GM19395 (cell line): Measurements from ENCODE around the gene PHYKPL.
"Not testable (repeated sequence)": the region's sequence is repeated elsewhere in the genome, so short reads cannot be mapped to it uniquely, and the experiment has no call there.

Experiments
- ATAC-seq: cut with Tn5 transposase; IDR thresholded peaks from one replicate; pipeline ENCODE4 v1.9.1; 2021; ENCODE audit warnings: mild to moderate bottlenecking, moderate library complexity; ENCODE audit not compliant: unreplicated experiment

PHYKPL gene

DNA sequence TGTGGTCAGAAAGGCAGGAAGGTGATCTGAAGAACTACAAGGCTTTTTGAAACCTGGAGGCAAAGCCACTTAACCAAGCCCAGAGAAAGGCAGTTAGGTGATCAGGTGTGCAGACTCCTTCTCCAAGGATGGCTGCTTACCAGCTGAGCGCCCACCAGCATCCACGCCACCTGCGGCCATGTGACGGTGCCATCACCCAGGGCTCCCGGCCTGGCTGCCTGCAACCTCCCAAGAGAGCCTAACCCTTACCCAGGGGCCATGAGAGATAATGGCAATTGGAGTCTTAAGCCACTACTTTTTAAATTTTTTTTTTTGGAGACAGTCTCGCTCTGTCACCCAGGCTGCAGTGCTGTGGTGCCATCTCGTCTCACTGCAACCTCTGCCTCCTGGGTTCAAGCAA is 33.1 kb upstream of the PHYKPL start:
- no peak for ATAC-seq

DNA sequence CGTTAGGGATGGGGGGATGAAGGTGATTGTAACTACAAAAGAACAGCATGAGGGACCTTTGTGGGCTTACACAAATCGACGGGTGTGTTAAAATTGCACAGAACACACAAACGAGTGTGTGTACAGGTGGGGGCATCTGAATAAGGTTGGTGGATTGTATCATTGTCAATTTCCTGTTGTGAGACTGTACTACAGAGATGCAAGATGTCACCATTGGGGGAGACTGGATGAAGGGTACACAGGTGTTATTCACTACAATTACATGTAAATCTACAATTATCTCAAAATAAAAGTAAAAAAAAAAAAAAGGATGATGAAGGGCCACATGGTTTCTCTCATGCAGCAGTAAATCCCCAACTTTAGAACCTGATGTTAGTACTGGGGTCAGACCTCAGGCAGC is 31.4 kb upstream of the PHYKPL start:
- ATAC-seq, result no peak

DNA sequence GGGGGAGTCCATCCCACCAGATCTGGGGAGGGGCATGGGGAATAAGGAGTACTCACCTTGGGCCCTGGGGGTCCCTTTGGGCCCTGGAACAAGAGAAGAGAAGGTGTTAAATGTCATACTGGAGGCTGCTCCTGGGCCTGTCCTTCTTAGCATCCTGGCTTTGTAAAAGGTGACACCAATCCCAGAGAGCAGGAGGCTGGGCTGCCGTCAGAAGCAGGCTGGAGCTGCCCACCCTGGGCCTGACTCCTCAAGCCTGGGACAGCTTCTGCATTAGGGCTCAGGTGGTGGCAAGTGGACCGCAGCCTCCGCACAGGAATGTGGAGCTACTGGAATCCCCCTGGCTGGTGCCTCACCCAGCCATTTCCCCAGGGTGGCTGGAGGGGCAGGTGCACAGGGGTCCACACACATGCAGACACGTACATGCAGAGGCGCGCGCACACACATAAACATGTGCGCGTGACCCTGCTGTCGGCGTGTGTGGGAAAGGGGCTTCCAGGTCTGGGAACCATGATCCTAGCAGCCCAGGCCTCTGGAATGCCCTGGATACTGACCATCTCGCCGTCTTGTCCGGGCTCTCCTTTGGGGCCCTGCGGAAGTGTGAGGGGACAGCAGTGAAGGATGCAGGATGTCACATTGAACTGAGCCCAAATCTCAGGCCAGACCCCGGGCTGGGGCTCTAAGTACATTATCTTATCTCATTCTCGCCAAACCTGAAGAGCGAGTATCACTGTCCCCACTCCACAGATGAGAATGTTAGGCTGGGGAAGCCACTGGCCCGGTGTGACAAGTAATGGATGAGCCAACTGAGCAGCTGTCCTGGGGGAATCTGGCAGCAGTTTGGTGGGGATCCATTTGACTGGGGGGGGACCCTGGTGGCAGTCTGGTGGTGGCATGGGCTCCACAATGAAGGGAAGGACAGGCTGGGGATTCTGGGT is 29.3 kb upstream of the PHYKPL start:
- no peak for ATAC-seq

DNA sequence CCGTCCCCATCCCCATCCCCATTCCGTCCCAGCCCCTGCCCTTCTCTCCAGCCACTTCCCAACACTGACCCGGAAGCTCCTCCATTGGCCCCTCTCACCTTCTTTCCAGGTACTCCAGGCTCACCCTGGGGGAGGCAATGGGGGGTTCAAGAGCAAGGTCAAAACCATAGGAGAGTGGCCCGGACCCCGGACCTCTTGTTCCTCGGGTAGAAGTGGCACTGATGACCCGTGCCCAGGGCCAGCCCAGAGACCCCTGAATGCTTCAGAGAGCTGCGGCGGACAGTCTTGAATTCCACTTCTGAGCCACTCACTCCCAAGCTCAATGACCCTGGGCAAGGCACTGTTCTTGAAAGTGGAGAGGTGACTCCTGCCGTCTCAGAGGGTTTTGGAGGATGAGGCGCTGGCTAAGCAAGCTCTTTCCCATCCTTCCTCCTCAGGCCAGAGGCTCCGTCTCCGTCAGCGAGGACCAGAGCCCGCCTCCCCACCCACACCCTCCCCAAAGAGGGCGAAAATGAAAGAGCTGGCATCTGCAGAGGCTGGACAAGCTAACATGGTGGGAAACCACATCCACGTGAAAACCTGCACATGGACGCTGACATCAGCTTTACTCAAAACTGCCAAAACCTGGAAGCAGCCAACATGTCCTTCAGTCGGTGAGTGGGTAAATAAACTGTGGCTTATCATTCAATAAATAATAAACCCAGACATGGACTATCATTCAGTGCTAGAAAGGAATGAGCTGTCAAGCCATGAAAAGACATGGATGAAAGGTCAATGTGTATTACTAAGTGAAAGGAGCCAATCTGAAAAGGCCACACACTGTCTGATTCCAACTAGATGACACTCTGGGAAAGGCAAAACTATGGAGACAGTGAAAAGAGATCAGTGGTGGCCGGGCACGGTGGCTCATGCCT is 27.3 kb upstream of the PHYKPL start:
- ATAC-seq, result no peak

DNA sequence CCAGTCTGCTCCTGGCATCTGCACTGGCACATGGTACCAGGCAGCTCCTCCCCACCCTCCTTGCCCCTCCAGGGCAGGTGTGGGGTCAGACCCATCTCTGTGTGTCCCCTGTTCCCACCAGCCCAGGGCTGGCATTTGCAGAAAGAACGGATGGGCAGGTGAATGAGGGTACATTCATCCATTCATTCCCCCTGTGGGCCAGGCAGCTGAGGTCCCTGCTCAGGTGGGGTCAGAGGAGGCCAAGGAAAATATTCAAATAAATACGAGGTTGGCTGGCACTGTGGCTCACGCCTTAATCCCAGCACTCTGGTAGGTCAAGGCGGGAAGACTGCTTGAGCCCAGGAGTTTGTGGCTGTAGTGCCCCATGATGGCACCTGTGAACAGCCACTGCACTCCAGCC is 25.0 kb upstream of the PHYKPL start:
- ATAC-seq, result no peak

DNA sequence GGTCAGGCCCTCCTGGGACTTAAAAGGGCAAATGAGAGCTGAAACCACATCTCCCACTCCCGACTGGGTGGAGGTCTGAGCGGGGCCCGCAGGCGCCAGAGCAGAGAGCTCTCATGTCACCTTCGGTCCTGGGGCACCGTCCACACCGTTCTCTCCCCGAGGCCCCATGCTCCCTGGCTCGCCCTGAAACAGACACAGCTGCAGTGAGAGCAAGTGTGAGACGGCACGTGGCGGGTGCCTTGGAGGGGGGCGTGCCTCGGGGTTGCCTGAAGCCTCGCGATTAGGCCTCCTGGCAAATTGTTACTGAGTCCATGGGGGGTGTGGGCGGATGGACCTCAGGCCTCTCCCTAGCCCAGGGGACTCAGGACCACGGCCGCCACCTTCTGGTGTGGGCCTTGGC is 24.1 kb upstream of the PHYKPL start:
- ATAC-seq, result no peak

DNA sequence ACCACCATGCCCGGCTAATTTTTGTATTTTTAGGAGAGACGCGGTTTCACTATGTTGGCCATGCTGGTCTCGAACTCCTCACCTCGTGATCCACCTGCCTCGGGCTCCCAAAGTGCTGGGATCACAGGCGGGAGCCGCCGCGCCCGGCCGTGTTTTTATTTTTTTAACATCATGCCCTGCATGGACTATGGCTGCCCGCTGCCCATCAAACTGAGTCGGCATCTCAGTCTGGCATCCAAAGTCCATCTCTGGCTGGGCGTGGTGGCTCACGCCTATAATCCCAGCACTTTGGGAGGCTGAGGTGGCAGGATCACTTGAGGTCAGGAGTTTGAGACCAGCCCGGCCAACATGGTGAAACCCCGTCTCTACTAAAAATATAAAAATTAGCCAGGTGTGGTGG is 21.0 kb upstream of the PHYKPL start:
- ATAC-seq, result not testable (repeated sequence)

DNA sequence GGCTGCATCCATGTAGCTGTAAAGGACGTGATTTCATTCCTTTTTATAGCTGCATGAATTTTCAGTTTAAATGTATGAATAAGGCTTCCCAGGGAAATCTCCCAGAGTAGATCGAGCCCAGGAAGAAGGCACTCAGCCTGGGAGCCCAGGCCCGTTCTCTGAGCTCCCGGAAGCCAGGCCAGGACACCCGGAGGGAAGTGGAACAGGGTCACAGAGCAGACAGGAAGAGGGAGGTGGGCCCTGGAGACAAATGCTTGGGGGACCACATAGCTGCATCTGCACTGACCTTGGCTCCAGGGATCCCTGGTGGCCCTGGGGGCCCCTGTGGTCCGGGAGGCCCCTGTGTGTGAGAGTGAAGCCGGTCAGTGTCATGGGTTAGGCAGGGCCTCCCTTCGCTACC is 19.7 kb upstream of the PHYKPL start:
- ATAC-seq, result no peak

DNA sequence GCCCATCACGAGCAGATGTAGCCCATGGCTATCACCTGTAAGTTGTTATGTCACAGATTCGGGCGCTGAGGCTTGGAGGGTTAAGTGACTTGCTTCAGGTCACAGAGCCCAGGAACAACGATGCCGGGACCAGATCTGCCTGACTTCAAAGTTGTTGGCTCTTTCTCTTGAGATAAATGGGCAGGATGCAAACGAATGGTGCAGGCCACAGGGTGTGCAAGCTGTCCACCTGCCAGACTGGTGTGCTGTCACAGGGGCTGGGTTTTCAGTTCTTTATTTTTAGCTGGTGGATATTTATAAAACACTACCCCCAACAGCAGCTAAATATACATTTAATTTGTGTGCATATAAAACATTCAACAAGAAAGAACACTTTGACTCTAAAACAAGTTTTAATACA is 17.7 kb upstream of the PHYKPL start:
- no peak for ATAC-seq

DNA sequence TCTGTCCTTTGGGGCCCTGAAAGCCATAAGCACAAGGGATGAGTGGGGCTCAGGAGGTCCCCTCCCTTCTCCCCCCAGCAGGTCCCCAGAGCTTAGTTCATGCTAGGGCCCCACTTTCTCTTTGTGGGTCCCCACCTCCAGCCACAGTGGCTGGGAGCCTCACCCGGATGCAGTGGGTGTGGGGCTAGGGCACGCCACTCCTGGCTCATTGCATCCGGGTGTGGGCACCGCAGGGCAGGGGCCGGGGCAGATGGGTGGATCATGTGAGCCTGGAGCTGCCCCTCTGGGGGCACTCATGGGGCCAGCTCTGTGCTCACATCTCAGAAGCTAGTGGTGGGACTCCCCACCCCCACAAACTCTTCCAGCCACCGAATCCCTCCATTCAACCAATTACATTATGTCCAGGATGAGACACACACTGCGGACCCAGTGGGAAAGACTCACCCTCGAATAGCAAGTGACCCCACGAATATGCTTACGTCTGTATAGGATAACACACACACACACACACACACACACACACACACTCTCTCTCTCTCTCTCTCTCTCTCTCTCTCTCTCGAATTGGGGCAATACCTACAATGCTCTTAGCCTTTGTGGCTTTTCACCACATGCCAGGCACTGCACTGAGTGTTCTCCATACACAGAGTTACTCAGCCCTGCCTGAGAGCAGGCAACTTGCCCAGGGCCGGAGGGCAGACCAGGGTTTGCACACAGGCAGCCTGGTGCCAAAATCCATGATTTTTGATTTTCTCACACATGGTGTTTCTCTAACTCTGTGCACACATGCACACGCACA is 16.8 kb upstream of the PHYKPL start:
- ATAC-seq, result no peak

DNA sequence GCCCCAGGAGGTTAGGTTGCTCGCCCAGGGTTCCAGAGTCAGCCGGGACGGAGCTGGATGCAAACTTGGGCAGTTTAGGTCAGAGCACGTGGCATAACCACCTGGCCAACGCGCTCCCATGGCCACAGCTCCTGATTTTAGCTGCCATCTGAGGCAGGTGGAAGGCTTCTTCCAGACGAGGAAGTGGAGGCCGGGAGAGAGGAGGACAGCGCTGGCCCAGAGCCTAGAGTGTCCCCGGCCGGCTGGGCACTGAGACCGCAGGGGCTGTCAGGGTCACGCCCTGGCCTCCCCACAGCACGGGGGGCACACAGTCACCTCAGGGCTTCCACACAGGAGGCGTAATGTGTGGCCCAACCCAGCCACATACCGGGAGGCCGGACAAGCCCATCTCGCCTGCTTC is 16.1 kb upstream of the PHYKPL start:
- no peak for ATAC-seq

DNA sequence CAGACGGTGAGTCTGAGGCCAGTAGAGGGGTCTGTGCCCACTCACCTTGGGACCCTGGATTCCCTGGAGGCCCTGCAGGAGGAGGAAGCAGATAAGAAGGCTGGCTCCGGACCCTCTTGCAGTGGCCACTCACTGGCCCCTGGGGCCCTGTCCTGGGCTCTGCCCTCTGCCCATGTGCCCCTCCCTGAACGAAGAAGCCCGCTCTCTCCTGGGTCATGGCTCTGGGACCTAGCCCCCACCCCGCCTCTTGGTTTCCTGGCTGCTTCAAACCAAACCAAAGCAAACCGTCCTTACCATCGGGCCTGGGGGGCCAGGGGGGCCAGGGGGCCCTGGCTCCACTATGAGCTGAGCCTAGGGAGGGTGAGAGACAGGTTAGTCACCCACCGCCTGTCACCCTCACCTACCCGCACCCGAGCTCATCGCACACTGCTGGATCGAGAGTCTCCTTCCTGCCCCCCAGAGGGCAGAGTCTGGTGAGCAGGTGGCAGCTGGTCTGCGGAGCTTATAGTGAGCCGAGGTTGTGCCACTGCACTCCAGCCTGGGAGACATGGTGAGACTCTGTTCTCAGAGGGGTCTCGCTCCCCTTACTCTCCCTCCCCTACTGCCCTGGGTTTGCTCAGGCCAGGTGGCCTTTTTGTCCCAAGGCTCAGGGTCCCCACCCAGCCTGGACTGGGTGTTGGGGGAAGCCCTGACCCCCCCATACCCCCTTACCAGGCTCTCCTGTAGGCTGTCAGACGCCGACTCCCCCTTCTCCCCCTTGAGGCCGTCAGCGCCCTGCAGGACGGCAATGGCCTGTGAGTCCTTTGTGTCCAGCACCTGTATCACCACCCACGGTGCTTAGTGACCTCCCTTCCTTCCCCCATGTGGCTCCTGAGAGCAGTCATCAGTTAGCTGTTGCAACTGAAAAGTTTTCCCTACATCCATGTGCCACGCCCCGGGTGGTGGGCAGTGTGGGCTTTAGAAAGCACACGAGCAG is 15.2 kb upstream of the PHYKPL start:
- ATAC-seq, result no peak

DNA sequence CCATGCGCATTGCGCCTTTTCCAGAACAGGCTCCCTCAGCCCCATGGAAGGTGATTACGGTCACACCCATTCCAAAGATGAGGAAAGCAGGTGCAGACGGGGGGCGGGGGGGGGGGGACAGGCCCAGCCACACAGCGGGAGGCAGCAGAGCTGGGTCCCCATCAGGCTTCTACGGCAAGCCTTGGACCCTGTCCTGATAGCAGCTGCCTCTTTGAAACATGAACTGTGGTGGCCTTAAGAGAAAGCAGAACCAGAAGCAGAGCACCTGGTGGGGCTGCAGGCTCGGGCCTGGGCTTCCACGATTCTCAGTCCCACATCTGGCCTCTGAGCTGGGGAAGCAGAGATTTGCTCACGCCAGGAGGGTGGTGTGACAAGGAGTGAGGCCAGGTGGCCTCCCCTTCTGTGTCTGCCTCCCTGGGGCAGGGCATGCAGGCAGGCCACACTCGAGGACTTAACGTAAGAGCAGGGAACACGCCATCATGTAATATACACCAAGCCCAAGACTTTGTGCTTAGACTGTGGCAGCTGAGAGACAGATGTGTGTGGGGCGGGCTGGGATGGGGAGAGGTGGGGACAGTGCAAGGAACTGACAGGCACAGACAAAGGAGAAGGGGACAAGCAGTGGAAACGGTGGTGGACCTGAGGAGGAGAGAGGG is 14.2 kb upstream of the PHYKPL start:
- no peak for ATAC-seq

DNA sequence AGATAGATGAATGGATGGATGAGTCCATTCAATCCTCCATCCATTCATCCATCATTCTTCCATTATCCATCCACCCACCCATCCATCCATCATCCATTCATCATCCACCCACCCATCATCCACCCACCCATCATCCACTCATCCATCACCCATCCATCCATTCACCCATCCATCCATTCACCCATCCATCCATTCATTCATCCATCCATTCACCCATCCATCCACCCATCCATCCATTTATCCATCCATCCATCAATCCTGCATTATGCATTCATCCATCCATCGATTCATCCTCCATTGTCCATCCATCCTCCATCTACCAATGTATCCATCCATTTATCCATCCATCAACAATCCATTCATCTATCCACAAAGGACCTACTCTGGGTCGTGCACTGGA is 12.8 kb upstream of the PHYKPL start:
- no peak for ATAC-seq

DNA sequence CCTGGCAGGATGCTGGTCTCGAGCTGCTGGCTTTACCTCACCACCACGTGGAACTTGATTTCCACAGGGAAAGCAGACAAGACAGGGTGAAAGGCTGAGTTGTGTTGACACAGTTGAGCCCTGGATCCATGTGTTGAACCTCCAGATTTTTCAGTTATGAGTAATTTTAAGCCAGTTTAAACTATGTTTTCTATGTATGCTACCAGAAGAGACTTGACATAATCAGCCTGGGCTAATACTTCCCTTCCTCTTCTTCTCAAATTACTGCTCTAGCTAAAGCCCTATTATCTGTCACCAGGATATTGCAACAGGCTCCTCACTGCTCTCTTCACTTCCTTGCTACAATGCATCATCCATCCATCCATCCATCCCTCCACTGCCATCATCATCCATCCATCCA is 12.0 kb upstream of the PHYKPL start:
- ATAC-seq, result no peak

DNA sequence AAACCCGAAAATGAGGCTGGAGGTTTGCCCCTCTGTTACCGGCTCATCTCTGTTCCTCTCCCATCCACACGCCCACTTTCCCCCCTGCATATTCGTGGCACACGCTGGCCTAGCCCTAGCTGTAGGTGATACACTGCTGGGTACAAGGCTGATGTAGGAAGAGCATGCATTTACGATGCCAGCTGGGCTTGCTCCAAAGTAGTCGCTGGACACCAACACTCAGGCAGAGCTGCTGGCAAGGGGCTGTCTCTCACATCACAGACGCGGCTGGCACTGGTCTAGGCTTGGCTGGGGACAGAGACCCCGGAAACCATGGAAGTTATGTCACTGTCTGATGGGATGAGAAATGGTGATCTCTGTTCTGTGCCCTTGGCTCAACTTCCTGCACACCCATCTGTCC is 9.8 kb upstream of the PHYKPL start:
- no peak for ATAC-seq

DNA sequence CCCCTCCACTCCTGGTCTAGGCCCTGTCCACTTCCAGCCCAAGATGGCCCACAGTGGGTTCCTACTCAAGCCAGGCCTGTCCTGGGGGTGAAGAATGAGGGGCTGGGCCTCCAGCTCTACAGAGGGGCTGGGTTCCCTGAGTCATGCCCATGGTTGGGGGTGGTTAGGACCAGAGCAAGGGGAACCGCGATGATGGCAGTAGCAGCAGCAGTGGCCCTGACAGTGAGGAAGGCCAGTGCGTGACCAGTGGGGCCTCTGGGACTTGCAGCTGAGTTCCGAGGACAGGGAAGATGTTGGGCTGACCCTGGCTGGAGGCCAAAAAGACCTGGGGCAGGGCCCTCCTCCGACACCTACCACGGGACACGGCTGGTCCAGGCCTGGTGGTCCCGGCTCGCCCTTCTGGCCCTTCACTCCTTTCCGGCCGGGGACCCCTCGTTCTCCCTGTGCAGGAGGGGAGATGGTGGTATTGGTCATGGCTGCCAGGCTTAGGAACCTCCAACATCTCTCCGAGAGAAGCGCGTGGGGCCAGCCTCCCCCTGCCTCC is 9.2 kb upstream of the PHYKPL start:
- ATAC-seq, result no peak

DNA sequence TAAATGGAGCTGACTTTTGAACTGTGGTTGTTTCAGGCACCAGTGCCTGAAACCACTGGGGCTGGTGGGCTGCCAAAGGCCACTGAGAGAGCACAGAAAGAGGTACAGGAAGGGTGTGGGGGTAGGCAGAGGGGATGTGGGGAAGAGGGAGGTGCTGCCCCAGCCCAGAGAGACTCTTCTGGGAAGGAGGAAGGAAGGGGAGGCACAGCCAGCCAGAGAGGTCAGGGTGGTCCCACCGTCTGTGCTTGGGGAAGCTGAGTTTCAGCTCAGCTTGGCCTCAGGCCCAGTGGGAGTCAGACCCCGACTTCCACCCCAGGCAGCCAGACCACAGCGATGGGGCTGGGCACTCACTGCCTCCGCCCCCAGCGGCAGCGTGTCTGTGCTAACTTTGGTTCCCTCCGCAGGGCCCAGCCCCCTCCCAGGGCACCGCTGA is 8.6 kb upstream of the PHYKPL start:
- no peak for ATAC-seq

DNA sequence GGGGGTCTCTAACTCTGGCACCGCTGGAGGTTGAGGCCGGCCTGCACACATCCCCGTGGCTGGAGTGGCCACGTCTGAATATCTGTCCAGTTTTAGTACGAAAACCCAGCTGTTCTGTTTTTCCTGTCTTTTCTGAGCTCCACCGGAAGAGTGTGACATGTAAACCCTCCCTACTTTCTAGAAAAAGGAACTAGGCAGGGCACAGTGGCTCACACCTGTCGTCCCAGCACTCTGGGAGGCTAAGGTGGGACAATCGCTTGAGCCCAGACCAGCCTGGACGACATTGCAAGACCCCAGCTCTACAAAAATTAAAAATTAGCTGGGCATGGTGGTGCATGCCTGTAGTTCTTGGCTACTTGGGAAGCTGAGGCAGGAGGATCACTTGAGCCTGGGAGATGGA is 8.2 kb upstream of the PHYKPL start:
- no peak for ATAC-seq
